ENCODE measurements around the gene MSLN. TPM values are rescaled to one million over a fixed set of nuclear protein-coding genes. Genes with fewer than 3 reads are reported as not detected.

MSLN gene
- total and polyA plus RNA-seq, 2 experiments from 2014 or later: 0.10 TPM; not detected in 1

- TF ChIP-seq REST (IDR thresholded peaks at IDR 0.05; ENCODE audit: unreplicated experiment) (no peak), ZNF462 (CRISPR knock-in tag; IDR thresholded peaks at IDR 0.05) (no peak)
These were observed 22.4 kb downstream of the MSLN start (continued) for GRCh38 chr16:782766-783403.

- no peak overlapping the region for H3K4me2 ChIP-seq
- DNase-seq (ENCODE audit: low spot score): no peak
These were observed 23.0 kb downstream of the MSLN start for GRCh38 chr16:783404-784161.

More at GRCh38 chr16:783404-784161, 23.0 kb downstream of the MSLN start:
- no peaks in the 10 kb centered on the region for H3K27me3 ChIP-seq (ENCODE audit: insufficient read depth)
- no peak overlapping the region for H2AFZ ChIP-seq
- no peaks in the 10 kb centered on the region for H3K9me2 ChIP-seq (ENCODE audit: insufficient read depth)
- peaks cover 2% of the 10 kb centered on the region; the same call in 1 of the 3 replicates for H3K36me3 Mint-ChIP-seq (ENCODE audit: low read depth)
- H3K27ac ChIP-seq (ENCODE audit: low read depth): no peak overlapping the region
- TF ChIP-seq POLR2AphosphoS5 (IDR thresholded peaks at IDR 0.05; ENCODE audit: low read depth) (0 out of 2 replicates have a peak, but pooled peaks have one; percentile 14), ZNF114 (CRISPR knock-in tag; IDR thresholded peaks at IDR 0.05) (no peak), STAT1 (IDR thresholded peaks at IDR 0.05; ENCODE audit: unreplicated experiment) (no peak)
- no peak for ATAC-seq
- H4K20me1 ChIP-seq (replicated peaks; ENCODE audit: insufficient read depth): no peaks in the 10 kb centered on the region; the same call in 1 of the 2 replicates
- H3K9me3 Mint-ChIP-seq: no peaks in the 10 kb centered on the region
- H3K4me1 Mint-ChIP-seq: no peaks in the 10 kb centered on the region
- H3K79me2 ChIP-seq (replicated peaks; ENCODE audit: insufficient read depth): no peaks in the 10 kb centered on the region; the same call in 1 of the 2 replicates
- H3K4me3 ChIP-seq: no peak overlapping the region
- H3K36me3 ChIP-seq (ENCODE audit: insufficient read depth): no peaks in the 10 kb centered on the region
- H3F3A ChIP-seq (replicated peaks; ENCODE audit: low read depth): 0 out of 2 replicates have a peak, but pooled peaks cover 3% of the 10 kb centered on the region
- no peak overlapping the region for H3K4me3 Mint-ChIP-seq
- peaks cover 13% of the 10 kb centered on the region for H3K27me3 Mint-ChIP-seq (ENCODE audit: insufficient read depth, low read depth, poor library complexity)
- no peaks in the 10 kb centered on the region for H3K4me1 ChIP-seq (ENCODE audit: insufficient read depth)
- H3K27ac Mint-ChIP-seq: no peak overlapping the region
